ENCODE measurements around the gene SPATA31C1. TPM values are rescaled to one million over a fixed set of nuclear protein-coding genes. Genes with fewer than 3 reads are reported as not detected.

The SPATA31C1 gene
- polyA plus RNA-seq, 2 of the 4 experiments (the other 2 are of a cell fraction): not detected

- no peaks in the 10 kb centered on the region for H3K4me1 ChIP-seq
- POLR2A ChIA-PET: no interaction called here
- WGBS (ENCODE audit: missing lambda C conversion rate): 100% methylated on average over 3 of the region's 4 CpGs
- no peak for DNase-seq (ENCODE audit: low read depth in 1 of 2, low spot score in 1 of 2)
- H3K9me3 ChIP-seq: no peaks in the 10 kb centered on the region
- no peak overlapping the region for H3K27ac ChIP-seq
- ATAC-seq: no peak
- CTCF ChIA-PET: interaction anchor here (1.0 to 1.7 kb wide), 2 partner anchors 118 to 209 kb away, joined by 3 to 4 read pairs; no protein-coding TSS in a partner anchor
- H3K4me3 ChIP-seq: no peak overlapping the region
- TF ChIP-seq HOXB13 (CRISPR knock-in tag; IDR thresholded peaks at IDR 0.05; ENCODE audit: low read depth): no peak
- no peak for TF ChIP-seq RAD21 (conservative IDR thresholded peaks at IDR 0.05 in 1 of 2, IDR thresholded peaks at IDR 0.05 in 1 of 2)
- TF ChIP-seq TFCP2L1 (CRISPR knock-in tag; IDR thresholded peaks at IDR 0.05): no peak
- no peak for TF ChIP-seq EHMT2 (IDR thresholded peaks at IDR 0.05; ENCODE audit: low read depth)
- TF ChIP-seq BHLHE40 (IDR thresholded peaks at IDR 0.05; ENCODE audit: low read depth, low read length): no peak
- TF ChIP-seq CHD2 (IDR thresholded peaks at IDR 0.05; ENCODE audit: low read length, partially characterized antibody): no peak
- TF ChIP-seq FOSB (CRISPR knock-in tag; IDR thresholded peaks at IDR 0.05): no peak
- TF ChIP-seq CBX8 (IDR thresholded peaks at IDR 0.05): no peak
- no peak for TF ChIP-seq HEYL (CRISPR knock-in tag; IDR thresholded peaks at IDR 0.05)
- TF ChIP-seq SMC3 (IDR thresholded peaks at IDR 0.05): no peak
- TF ChIP-seq, protein P1, sequence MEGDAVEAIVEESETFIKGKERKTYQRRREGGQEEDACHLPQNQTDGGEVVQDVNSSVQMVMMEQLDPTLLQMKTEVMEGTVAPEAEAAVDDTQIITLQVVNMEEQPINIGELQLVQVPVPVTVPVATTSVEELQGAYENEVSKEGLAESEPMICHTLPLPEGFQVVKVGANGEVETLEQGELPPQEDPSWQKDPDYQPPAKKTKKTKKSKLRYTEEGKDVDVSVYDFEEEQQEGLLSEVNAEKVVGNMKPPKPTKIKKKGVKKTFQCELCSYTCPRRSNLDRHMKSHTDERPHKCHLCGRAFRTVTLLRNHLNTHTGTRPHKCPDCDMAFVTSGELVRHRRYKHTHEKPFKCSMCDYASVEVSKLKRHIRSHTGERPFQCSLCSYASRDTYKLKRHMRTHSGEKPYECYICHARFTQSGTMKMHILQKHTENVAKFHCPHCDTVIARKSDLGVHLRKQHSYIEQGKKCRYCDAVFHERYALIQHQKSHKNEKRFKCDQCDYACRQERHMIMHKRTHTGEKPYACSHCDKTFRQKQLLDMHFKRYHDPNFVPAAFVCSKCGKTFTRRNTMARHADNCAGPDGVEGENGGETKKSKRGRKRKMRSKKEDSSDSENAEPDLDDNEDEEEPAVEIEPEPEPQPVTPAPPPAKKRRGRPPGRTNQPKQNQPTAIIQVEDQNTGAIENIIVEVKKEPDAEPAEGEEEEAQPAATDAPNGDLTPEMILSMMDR (IDR thresholded peaks at IDR 0.05): no peak
- TF ChIP-seq E2F6 (IDR thresholded peaks at IDR 0.05; ENCODE audit: borderline replicate concordance, low read depth): no peak
- TF ChIP-seq CHD4 (IDR thresholded peaks at IDR 0.05; ENCODE audit: borderline replicate concordance): no peak
- TF ChIP-seq, protein P2, sequence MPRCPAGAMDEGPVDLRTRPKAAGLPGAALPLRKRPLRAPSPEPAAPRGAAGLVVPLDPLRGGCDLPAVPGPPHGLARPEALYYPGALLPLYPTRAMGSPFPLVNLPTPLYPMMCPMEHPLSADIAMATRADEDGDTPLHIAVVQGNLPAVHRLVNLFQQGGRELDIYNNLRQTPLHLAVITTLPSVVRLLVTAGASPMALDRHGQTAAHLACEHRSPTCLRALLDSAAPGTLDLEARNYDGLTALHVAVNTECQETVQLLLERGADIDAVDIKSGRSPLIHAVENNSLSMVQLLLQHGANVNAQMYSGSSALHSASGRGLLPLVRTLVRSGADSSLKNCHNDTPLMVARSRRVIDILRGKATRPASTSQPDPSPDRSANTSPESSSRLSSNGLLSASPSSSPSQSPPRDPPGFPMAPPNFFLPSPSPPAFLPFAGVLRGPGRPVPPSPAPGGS (IDR thresholded peaks at IDR 0.05): no peak
- TF ChIP-seq RNF2 (IDR thresholded peaks at IDR 0.05; ENCODE audit: borderline replicate concordance, low read depth): no peak
- no peak for TF ChIP-seq HDAC2 (IDR thresholded peaks at IDR 0.05)
- TF ChIP-seq ZFP36 (IDR thresholded peaks at IDR 0.05; ENCODE audit: borderline replicate concordance, partially characterized antibody): no peak
- TF ChIP-seq ATOH8 (CRISPR knock-in tag; IDR thresholded peaks at IDR 0.05; ENCODE audit: low read depth): no peak
- no peak for TF ChIP-seq NFE2L2 (conservative IDR thresholded peaks at IDR 0.05; ENCODE audit: low read length)
- FAIRE-seq: no peak
- H3K4me2 ChIP-seq: no peak overlapping the region
Observed at GRCh38 chr9:87889882-87890252, 27.9 kb upstream of the SPATA31C1 start.

DNA sequence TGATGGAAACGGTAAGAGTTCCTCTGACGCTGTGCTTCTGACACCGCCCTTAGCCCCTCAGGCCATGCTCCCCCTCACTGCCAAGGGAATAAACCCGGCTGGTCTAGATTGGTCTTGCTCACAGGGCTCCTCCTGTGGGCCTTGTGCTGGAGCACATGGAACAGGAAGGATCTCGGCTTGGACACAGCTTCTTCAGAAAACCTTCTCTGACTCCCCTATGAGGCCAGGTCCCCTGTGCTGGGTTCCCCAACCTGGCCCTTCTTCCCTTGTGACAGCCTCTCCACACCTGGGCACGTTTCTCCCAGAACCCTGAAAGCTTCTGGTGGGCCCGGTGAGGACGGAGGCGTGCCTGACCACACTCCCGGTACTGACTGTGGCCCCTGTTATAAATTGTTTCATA lies 26.9 kb upstream of the SPATA31C1 start:
- H3K4me3 ChIP-seq: no peak overlapping the region
- H3K9me3 ChIP-seq: no peaks in the 10 kb centered on the region
- TF ChIP-seq NR3C1 (IDR thresholded peaks at IDR 0.05) (no peak), EP300 (IDR thresholded peaks at IDR 0.05) (no peak), KDM5A (IDR thresholded peaks at IDR 0.05) (no peak), CBX2 (IDR thresholded peaks at IDR 0.05; ENCODE audit: borderline replicate concordance, low read depth) (no peak), CHD2 (IDR thresholded peaks at IDR 0.05; ENCODE audit: low read length, partially characterized antibody) (no peak), RFX5 (IDR thresholded peaks at IDR 0.05) (no peak)
- TF ChIP-seq, protein P1 (IDR thresholded peaks at IDR 0.05): no peak
- H3K4me2 ChIP-seq: no peak overlapping the region
- no peak for FAIRE-seq
- ATAC-seq: no peak; a peak in 1 of 6 replicates
- H3K27ac ChIP-seq: no peak overlapping the region
- CTCF ChIA-PET: no interaction called here
- no peak for DNase-seq (ENCODE audit: low read depth in 1 of 2, low spot score in 1 of 2)
- WGBS (ENCODE audit: missing lambda C conversion rate): 89% methylated on average over 10 of the region's 10 CpGs
- POLR2A ChIA-PET: no interaction called here
- no peaks in the 10 kb centered on the region for H3K4me1 ChIP-seq

Data from A549 (cell line).